HepG2 (cell line): ENCODE measurements around the gene MTHFS. TPM values are rescaled to one million over a fixed set of nuclear protein-coding genes. Genes with fewer than 3 reads are reported as not detected.
A peak's percentile ranks its signal among the peaks of the same experiment; 100 is the strongest.

Experiments used
- BRCA1 ChIP-seq: sonication (generic); formaldehyde crosslinking; IDR thresholded peaks from 2 replicates; pipeline ENCODE4 v1.4.0; 2020; ENCODE audit warnings: missing genetic modification reagents
- FOXJ3 ChIP-seq: sonication (generic); formaldehyde crosslinking; IDR thresholded peaks from 2 replicates; pipeline ENCODE4 v1.4.0; 2020; ENCODE audit warnings: missing genetic modification reagents, mild to moderate bottlenecking, borderline replicate concordance
- KAT7 ChIP-seq: IDR thresholded peaks from 2 replicates; pipeline ENCODE4 v1.6.1; 2018; ENCODE audit warnings: borderline replicate concordance, missing compliant biosample characterization
- MTA1 ChIP-seq: sonication (generic); formaldehyde crosslinking; IDR thresholded peaks from 2 replicates; pipeline ENCODE4 v1.4.0; 2020; ENCODE audit warnings: missing genetic modification reagents, mild to moderate bottlenecking, borderline replicate concordance
- RBM22 ChIP-seq: fragments of 200-400 bp; formaldehyde crosslinking; optimal IDR thresholded peaks from 2 replicates; pipeline ENCODE3; 2017; ENCODE audit warnings: mild to moderate bottlenecking, low read length, moderate library complexity
- STAT5B ChIP-seq: sonication (generic); formaldehyde crosslinking; IDR thresholded peaks from 2 replicates; pipeline ENCODE4 v1.4.0; 2020; ENCODE audit warnings: missing genetic modification reagents
- TERF1 ChIP-seq: sonication (generic); formaldehyde crosslinking; IDR thresholded peaks from 2 replicates; pipeline ENCODE4 v1.8.0; 2022; ENCODE audit warnings: mild to moderate bottlenecking, missing genetic modification reagents, moderate library complexity
- USF2 ChIP-seq, 2 experiments: sonication (generic) in 1 of 2; formaldehyde crosslinking in 1 of 2; IDR thresholded peaks; 2 replicates each; pipeline versions ENCODE4 v1.5.1 to v1.6.1; 2011 to 2020; ENCODE audit warnings: borderline replicate concordance in 1 of 2, low read depth in 1 of 2, low read length in 1 of 2, mild to moderate bottlenecking in 1 of 2, missing genetic modification reagents in 1 of 2, moderate library complexity in 1 of 2
- ZBED4 ChIP-seq: sonication (generic); formaldehyde crosslinking; IDR thresholded peaks from 2 replicates; pipeline ENCODE4 v1.4.0; 2020; ENCODE audit warnings: missing genetic modification reagents, borderline replicate concordance
- ZNF264 ChIP-seq: sonication (generic); formaldehyde crosslinking; IDR thresholded peaks from 2 replicates; pipeline ENCODE4 v1.4.0; 2020; ENCODE audit warnings: missing genetic modification reagents
- ZNF274 ChIP-seq: sonication (generic); formaldehyde crosslinking; IDR thresholded peaks from 2 replicates; pipeline ENCODE4 v1.5.1; 2020; ENCODE audit warnings: mild to moderate bottlenecking, missing genetic modification reagents
- ZNF318 ChIP-seq: sonication (generic); formaldehyde crosslinking; IDR thresholded peaks from 2 replicates; pipeline ENCODE4 v1.4.0; 2020; ENCODE audit warnings: mild to moderate bottlenecking, missing genetic modification reagents
- ZNF557 ChIP-seq: sonication (generic); formaldehyde crosslinking; IDR thresholded peaks from 2 replicates; pipeline ENCODE4 v1.4.0; 2020; ENCODE audit warnings: missing genetic modification reagents
- ZNF564 ChIP-seq: sonication (generic); formaldehyde crosslinking; IDR thresholded peaks from 2 replicates; pipeline ENCODE4 v1.8.1; 2023; ENCODE audit warnings: mild to moderate bottlenecking, missing genetic modification reagents
- polyA plus RNA-seq, 8 experiments: library from polyadenylated mRNA; depleted of rRNA in 3 of 8; stranded (reverse) in 7 of 8; unstranded in 1 of 8; fragments of >200 nt; fragmentation: Illumina TruSeq in 4 of 8; extraction: Trizol in 4 of 8; gene quantifications; 2 replicates each; pipeline versions ENCODE4 v1.2.1 to v1.2.3, GENCODE V29; 2011 to 2016; ENCODE audit warnings: low read depth in 4 of 8, missing spikeins in 1 of 8, mixed read lengths in 1 of 8; ENCODE audit not compliant: insufficient read depth in 1 of 8
- total RNA-seq, 5 experiments: library from RNA; depleted of rRNA; stranded (reverse); fragments of >200 nt; fragmentation: Illumina TruSeq; extraction: Trizol; gene quantifications; 2 replicates each; pipeline ENCODE4 v1.2.3, GENCODE V29; 2016; ENCODE audit warnings: low read depth in 1 of 5

The MTHFS gene
- total and polyA plus RNA-seq, 2 of the 13 experiments (the other 11 are each of a cell fraction or from before 2014, with no cell fraction given): 37.0 to 49.7 TPM

GRCh38 chr15:79886124-79886523 lies 10.7 kb downstream of the MTHFS start (continued):
- TF ChIP-seq ZNF274 (CRISPR knock-in tag) (no peak), RBM22 (no peak), ZNF564 (CRISPR knock-in tag) (no peak), ZNF264 (CRISPR knock-in tag) (no peak), FOXJ3 (CRISPR knock-in tag) (peak; percentile 81; the same call in 1 of the 2 replicates), KAT7 (no peak), TERF1 (CRISPR knock-in tag) (no peak), STAT5B (no peak), BRCA1 (no peak), MTA1 (CRISPR knock-in tag) (no peak), ZBED4 (CRISPR knock-in tag) (no peak), ZNF318 (no peak), ZNF557 (CRISPR knock-in tag) (no peak), USF2 (IDR thresholded peaks at IDR 0.05; ENCODE audit: low read depth, low read length) (no peak), USF2 (CRISPR knock-in tag; IDR thresholded peaks at IDR 0.05; ENCODE audit: borderline replicate concordance) (no peak)
